ENCODE results near the gene ANXA3. TPM values are rescaled to one million over a fixed set of nuclear protein-coding genes. Genes with fewer than 3 reads are reported as not detected.
A peak's percentile ranks its signal among the peaks of the same experiment; 100 is the strongest.
"Not testable (repeated sequence)": the region's sequence is repeated elsewhere in the genome, so short reads cannot be mapped to it uniquely, and the experiment has no call there.

The ANXA3 gene
- total and polyA plus RNA-seq, 2 donors (not counting 3 experiments of a cell fraction or from before 2014, with no cell fraction given), result 52.9 to 78.4 TPM

DNA sequence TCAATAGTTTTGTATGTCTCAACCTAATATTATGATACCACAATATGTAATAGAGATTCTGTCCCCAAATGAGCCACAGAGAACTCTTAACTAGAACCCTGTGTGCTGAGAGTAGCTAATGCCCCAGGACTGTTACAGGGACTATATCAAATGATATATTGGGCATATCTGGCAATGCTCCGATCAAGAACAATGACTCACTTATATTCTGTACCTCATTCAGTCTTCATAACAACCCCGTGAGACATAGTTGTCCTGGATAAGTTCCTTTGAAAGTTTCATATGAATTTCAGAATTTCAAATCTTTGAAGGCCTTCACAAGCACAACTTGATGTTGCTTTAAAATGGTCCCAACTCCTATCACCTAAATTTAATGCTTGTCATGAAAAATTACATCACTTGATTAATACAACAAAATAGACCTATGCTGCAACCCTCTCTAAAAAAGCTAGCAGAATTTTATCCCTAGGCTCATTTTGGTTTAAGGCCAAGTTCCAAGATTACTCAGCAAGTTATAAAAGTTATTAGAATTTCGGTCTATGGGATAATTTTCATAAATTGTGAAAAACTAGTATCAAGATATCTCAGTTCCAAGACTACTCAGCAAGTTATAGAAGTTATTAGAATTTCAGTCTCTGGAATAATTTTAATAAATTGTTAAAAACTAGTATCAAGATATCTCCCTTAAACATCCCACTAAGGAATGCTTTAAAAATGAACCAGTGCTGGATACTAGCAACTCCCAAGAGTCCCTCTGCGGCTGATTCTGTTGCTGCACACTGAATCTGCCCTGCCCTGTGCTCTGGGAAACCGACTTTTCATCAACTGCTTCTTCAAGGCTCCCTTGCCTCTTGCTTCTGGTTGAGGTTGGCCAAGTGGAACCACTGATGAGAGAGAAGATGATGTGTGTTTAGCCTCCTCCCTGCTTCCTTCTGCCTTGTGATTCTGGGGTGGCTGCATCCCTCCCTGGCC lies 6.0 kb upstream of the ANXA3 start:
- Histone ChIP-seq H3K4me1 (ENCODE audit: control insufficient read depth, extremely low read depth, insufficient read depth, low read length) (peaks cover 4% of the 10 kb centered on the region), H2AFZ (ENCODE audit: low read depth, low read length) (no peak overlapping the region), H3K4me2 (ENCODE audit: insufficient read depth, low read length) (no peak overlapping the region), H3K9ac (replicated peaks; ENCODE audit: extremely low read depth, insufficient read depth, low read length) (no peak overlapping the region), H3K9me3 (replicated peaks; ENCODE audit: control insufficient read depth, insufficient read depth, low read length) (no peaks in the 10 kb centered on the region), H4K20me1 (replicated peaks; ENCODE audit: control insufficient read depth, extremely low read depth, insufficient read depth, low read length) (no peaks in the 10 kb centered on the region), H3K27me3 (ENCODE audit: control insufficient read depth in 2 of 2, insufficient read depth in 2 of 2, low read length in 2 of 2) (no peaks in the 10 kb centered on the region), H3K27ac (ENCODE audit: insufficient read depth, low read depth, low read length) (no peak overlapping the region), H3K9me1 (replicated peaks; ENCODE audit: control insufficient read depth, extremely low read depth, insufficient read depth, low read length) (no peaks in the 10 kb centered on the region), H3K4me3 (replicated peaks in 1 of 3; ENCODE audit: insufficient read depth in 1 of 3, low read depth in 1 of 3, low read length in 3 of 3) (no peak overlapping the region), H3K79me2 (ENCODE audit: control insufficient read depth, insufficient read depth, low read length) (no peaks in the 10 kb centered on the region), H3K36me3 (ENCODE audit: control insufficient read depth in 2 of 2, extremely low read depth in 1 of 2, insufficient read depth in 2 of 2, low read length in 2 of 2) (no peaks in the 10 kb centered on the region)
- intact Hi-C loops (cut with micrococcal nuclease), result no loop called here
- peak; percentile 32 for TF ChIP-seq FOS (IDR thresholded peaks at IDR 0.05; ENCODE audit: borderline replicate concordance, insufficient read depth, low read length)
- TF ChIP-seq GATA2 (IDR thresholded peaks at IDR 0.05; ENCODE audit: insufficient read depth, insufficient read length, low read depth, low read length), result peak; percentile 13
- TF ChIP-seq POLR2AphosphoS5 (IDR thresholded peaks at IDR 0.05; ENCODE audit: insufficient read depth, low read depth, low read length), result no peak
- dilution Hi-C loops (cut with MboI; ENCODE audit: extremely low pct_ligation_motif_present, low sequenced_read_pairs), result no loop called here
- CTCF ChIA-PET, result interaction anchor here (1.1 kb wide), 1 partner anchor 27 kb away, joined by 4 read pairs; no protein-coding TSS in a partner anchor
- FAIRE-seq (peak; percentile 63), DNase-seq (ENCODE audit: low read depth, low spot score) (peak; percentile 56)
- no TSS peak for BruUV-seq (replicated peaks)
- POLR2A ChIA-PET, result no interaction called here

DNA sequence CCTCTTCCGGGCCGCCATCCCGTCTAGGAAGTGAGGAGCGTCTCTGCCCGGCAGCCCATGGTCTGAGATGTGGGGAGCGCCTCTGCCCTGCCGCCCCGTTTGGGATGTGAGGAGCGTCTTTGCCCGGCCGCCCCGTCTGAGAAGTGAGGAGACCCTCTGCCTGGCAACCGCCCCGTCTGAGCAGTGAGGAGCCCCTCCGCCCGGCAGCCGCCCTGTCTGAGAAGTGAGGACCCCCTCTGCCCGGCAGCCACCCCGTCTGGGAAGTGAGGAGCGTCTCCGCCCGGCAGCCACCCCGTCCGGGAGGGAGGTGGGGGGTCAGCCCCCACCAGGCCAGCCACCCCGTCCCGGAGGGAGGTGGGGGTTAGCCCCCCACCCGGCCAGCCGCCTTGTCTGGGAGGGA lies 3.7 kb upstream of the ANXA3 start:
- CTCF ChIA-PET; FAIRE-seq; H3K27me3 ChIP-seq (ENCODE audit: control insufficient read depth in 2 of 2, insufficient read depth in 2 of 2, low read length in 2 of 2); intact Hi-C loops (cut with micrococcal nuclease); H3K27ac ChIP-seq (ENCODE audit: insufficient read depth, low read depth, low read length); dilution Hi-C loops (cut with MboI; ENCODE audit: extremely low pct_ligation_motif_present, low sequenced_read_pairs); H3K9me1 ChIP-seq (replicated peaks; ENCODE audit: control insufficient read depth, extremely low read depth, insufficient read depth, low read length); H2AFZ ChIP-seq (ENCODE audit: low read depth, low read length); H3K79me2 ChIP-seq (ENCODE audit: control insufficient read depth, insufficient read depth, low read length); H3K4me3 ChIP-seq (replicated peaks in 1 of 3; ENCODE audit: insufficient read depth in 1 of 3, low read depth in 1 of 3, low read length in 3 of 3); H3K9ac ChIP-seq (replicated peaks; ENCODE audit: extremely low read depth, insufficient read depth, low read length); H3K36me3 ChIP-seq (ENCODE audit: control insufficient read depth in 2 of 2, extremely low read depth in 1 of 2, insufficient read depth in 2 of 2, low read length in 2 of 2); POLR2A ChIA-PET; H3K4me2 ChIP-seq (ENCODE audit: insufficient read depth, low read length); DNase-seq (ENCODE audit: low read depth, low spot score); H4K20me1 ChIP-seq (replicated peaks; ENCODE audit: control insufficient read depth, extremely low read depth, insufficient read depth, low read length); BruUV-seq (replicated peaks); H3K9me3 ChIP-seq (replicated peaks; ENCODE audit: control insufficient read depth, insufficient read depth, low read length): not testable (repeated sequence)
- H3K4me1 ChIP-seq (ENCODE audit: control insufficient read depth, extremely low read depth, insufficient read depth, low read length), result peaks cover 14% of the 10 kb centered on the region

- H4K20me1 ChIP-seq (replicated peaks; ENCODE audit: control insufficient read depth, extremely low read depth, insufficient read depth, low read length); H3K4me3 ChIP-seq (replicated peaks in 1 of 3; ENCODE audit: insufficient read depth in 1 of 3, low read depth in 1 of 3, low read length in 3 of 3); H3K27me3 ChIP-seq (ENCODE audit: control insufficient read depth in 2 of 2, insufficient read depth in 2 of 2, low read length in 2 of 2); H3K27ac ChIP-seq (ENCODE audit: insufficient read depth, low read depth, low read length); intact Hi-C loops (cut with micrococcal nuclease); H3K9ac ChIP-seq (replicated peaks; ENCODE audit: extremely low read depth, insufficient read depth, low read length); DNase-seq (ENCODE audit: low read depth, low spot score); POLR2A ChIA-PET; H2AFZ ChIP-seq (ENCODE audit: low read depth, low read length); H3K36me3 ChIP-seq (ENCODE audit: control insufficient read depth in 2 of 2, extremely low read depth in 1 of 2, insufficient read depth in 2 of 2, low read length in 2 of 2); H3K4me2 ChIP-seq (ENCODE audit: insufficient read depth, low read length); H3K79me2 ChIP-seq (ENCODE audit: control insufficient read depth, insufficient read depth, low read length); H3K9me3 ChIP-seq (replicated peaks; ENCODE audit: control insufficient read depth, insufficient read depth, low read length); CTCF ChIA-PET; FAIRE-seq; H3K9me1 ChIP-seq (replicated peaks; ENCODE audit: control insufficient read depth, extremely low read depth, insufficient read depth, low read length); BruUV-seq (replicated peaks); dilution Hi-C loops (cut with MboI; ENCODE audit: extremely low pct_ligation_motif_present, low sequenced_read_pairs): not testable (repeated sequence)
- peaks cover 24% of the 10 kb centered on the region for H3K4me1 ChIP-seq (ENCODE audit: control insufficient read depth, extremely low read depth, insufficient read depth, low read length)
Measured at GRCh38 chr4:78548889-78549288, 2.7 kb upstream of the ANXA3 start.
